ENCODE data around the gene MYH10.

The MYH10 gene

GRCh38 chr17:8436169-8436843 is 194.2 kb downstream of the MYH10 start:
- DNase-seq (ENCODE audit: low read depth, low spot score): peak; percentile 50
- H3K4me3 ChIP-seq (ENCODE audit: low read depth, low read length): peak overlapping the region; percentile 90
- no peak for TF ChIP-seq CTCF (IDR thresholded peaks at IDR 0.05; ENCODE audit: low read depth, low read length)
- in situ Hi-C loops (cut with HindIII; ENCODE audit: low sequenced_read_pairs): no loop called here

DNA sequence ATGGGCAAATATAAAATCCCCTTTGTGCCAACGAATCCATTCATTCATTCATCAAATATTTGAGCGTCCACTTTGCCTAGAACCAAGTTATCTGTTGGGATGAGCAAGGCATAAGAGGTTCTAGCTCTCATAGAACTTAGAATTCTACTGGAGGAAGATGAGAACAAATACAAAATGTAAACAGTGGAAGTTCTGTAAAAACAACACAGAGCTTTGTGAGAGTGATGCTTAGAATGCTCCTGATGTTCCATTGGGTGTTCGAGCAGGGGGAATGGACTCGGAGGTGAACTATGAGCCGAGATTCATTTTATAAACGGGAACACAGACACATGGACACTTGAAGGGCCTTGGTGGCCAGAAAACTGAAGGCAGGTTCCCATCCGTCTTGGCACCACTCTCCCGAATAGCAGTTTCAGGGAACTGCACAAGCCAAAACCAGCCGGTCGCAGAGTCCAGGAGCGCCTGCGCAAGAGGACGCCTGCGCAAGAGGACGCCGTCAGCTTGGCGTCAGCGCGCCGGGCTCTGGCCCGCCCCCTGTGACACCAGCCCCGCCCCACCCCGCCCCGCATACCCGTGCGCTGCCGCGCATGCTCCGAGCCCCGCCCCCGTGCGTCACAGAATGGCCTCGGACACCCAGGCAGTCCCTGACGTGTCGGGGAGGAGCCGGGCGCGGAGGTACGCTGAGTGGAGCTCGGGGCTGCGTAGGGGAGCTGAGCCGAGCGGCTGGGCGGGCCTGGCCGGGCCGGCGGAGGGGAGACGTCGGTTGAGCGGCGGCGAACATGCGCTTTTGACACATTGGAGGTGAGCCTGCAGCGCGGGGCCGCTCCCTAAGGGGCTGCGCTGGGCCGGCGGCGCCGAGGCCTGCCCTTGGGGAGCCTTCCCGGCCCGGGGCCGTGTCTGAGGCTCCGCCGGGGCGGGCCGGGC is 195.0 kb downstream of the MYH10 start, which contains the start of gene NDEL1:
NDEL1 (plus strand) TSS at position 640 of the 924 bp plus-strand sequence. CDS start 8,388 bp downstream, outside the sequence.
- in situ Hi-C loops (cut with HindIII; ENCODE audit: low sequenced_read_pairs): no loop called here
- TF ChIP-seq CTCF (IDR thresholded peaks at IDR 0.05; ENCODE audit: low read depth, low read length): no peak
- peak; percentile 99 for DNase-seq (ENCODE audit: low read depth, low spot score)
- peak within 1 kb of the TSS; percentile 90 for H3K4me3 ChIP-seq (ENCODE audit: low read depth, low read length)

GRCh38 chr17:8430966-8431365 is 199.6 kb downstream of the MYH10 start:
- peak; percentile 4 for DNase-seq (ENCODE audit: low read depth, low spot score)
- H3K4me3 ChIP-seq (ENCODE audit: low read depth, low read length): no peak overlapping the region
- in situ Hi-C loops (cut with HindIII; ENCODE audit: low sequenced_read_pairs): no loop called here
- no peak for TF ChIP-seq CTCF (IDR thresholded peaks at IDR 0.05; ENCODE audit: low read depth, low read length)

DNA sequence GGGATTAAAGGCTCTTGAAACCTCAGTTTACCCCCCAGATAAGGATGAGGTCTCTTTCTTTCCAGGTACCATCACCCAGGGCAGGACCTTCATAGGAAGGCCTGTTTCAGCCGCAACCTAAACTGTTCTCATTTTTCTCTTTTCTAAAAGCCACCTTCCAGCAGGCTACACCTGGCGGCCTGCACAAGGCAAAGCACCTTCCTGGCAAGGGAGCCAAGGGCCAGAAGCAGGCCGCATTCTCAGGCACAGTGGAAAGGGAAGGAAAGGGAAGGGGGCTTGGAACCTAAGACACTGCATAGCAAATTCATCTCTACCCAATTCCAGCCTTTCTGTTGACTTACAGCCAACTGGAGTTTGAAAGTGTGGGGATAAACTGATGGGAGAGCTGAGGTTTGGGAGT is 203.7 kb downstream of the MYH10 start:
- in situ Hi-C loops (cut with HindIII; ENCODE audit: low sequenced_read_pairs): no loop called here
- TF ChIP-seq CTCF (IDR thresholded peaks at IDR 0.05; ENCODE audit: low read depth, low read length): no peak
- H3K4me3 ChIP-seq (ENCODE audit: low read depth, low read length): no peak overlapping the region
- no peak for DNase-seq (ENCODE audit: low read depth, low spot score)

GRCh38 chr17:8426094-8426720 is 204.3 kb downstream of the MYH10 start:
- no peak for DNase-seq (ENCODE audit: low read depth, low spot score)
- in situ Hi-C loops (cut with HindIII; ENCODE audit: low sequenced_read_pairs): no loop called here
- no peak overlapping the region for H3K4me3 ChIP-seq (ENCODE audit: low read depth, low read length)
- TF ChIP-seq CTCF (IDR thresholded peaks at IDR 0.05; ENCODE audit: low read depth, low read length): no peak

Data from astrocyte of the spinal cord (primary cell).